HepG2 (cell line): ENCODE data around the gene SPAG9. TPM values are rescaled to one million over a fixed set of nuclear protein-coding genes. Genes with fewer than 3 reads are reported as not detected.

Experiments used
- AHDC1 ChIP-seq: sonication (generic); formaldehyde crosslinking; IDR thresholded peaks from 2 replicates; pipeline ENCODE4 v1.5.1; 2020; ENCODE audit warnings: mild to moderate bottlenecking, missing genetic modification reagents, borderline replicate concordance
- ARNTL ChIP-seq: sonication (generic); formaldehyde crosslinking; IDR thresholded peaks from 2 replicates; pipeline ENCODE4 v1.4.0; 2020; ENCODE audit warnings: mild to moderate bottlenecking, missing genetic modification reagents
- BHLHE40 ChIP-seq: IDR thresholded peaks from 2 replicates; pipeline ENCODE4 v1.6.1; 2011; ENCODE audit warnings: low read length, improper control_type of control experiment
- CBX2 ChIP-seq, 2 experiments: fragments of 200-600 bp in 1 of 2; sonication (generic); formaldehyde crosslinking in 1 of 2; IDR thresholded peaks; 2 replicates each; pipeline versions ENCODE4 v1.7.0 to v1.8.1; 2018 to 2022; ENCODE audit warnings: low read depth in 2 of 2, low read length in 1 of 2, mild to moderate bottlenecking in 1 of 2, missing genetic modification reagents in 1 of 2
- EZH2 ChIP-seq: conservative IDR thresholded peaks from 2 replicates; pipeline ENCODE4 v1.6.1; 2012; ENCODE audit warnings: mild to moderate bottlenecking, low read depth, low read length, moderate library complexity
- HMGXB3 ChIP-seq: sonication (generic); formaldehyde crosslinking; IDR thresholded peaks from 2 replicates; pipeline ENCODE4 v1.4.0; 2020; ENCODE audit warnings: missing genetic modification reagents, borderline replicate concordance
- LCORL ChIP-seq, 2 experiments: fragments of 450-650 bp in 1 of 2; sonication (generic) in 1 of 2; formaldehyde crosslinking in 1 of 2; IDR thresholded peaks; 2 replicates each; pipeline versions ENCODE4 v1.5.0 to v1.6.1; 2017 to 2020; ENCODE audit warnings: antibody characterized with exemption in 1 of 2, missing genetic modification reagents in 1 of 2
- NONO ChIP-seq, 2 experiments: fragments of 450-650 bp in 1 of 2; sonication (generic) in 1 of 2; formaldehyde crosslinking in 1 of 2; IDR thresholded peaks in 1 of 2; conservative IDR thresholded peaks in 1 of 2; 2 replicates each; pipeline versions ENCODE4 v1.6.1 to v1.8.0; 2017 to 2022; ENCODE audit warnings: mild to moderate bottlenecking in 1 of 2, missing genetic modification reagents in 1 of 2, moderate library complexity in 1 of 2
- RARA ChIP-seq: IDR thresholded peaks from 2 replicates; pipeline ENCODE4 v1.6.1; 2016; ENCODE audit warnings: missing genetic modification reagents, missing compliant biosample characterization
- ZEB1 ChIP-seq: IDR thresholded peaks from 2 replicates; pipeline ENCODE4 v1.6.1; 2012; ENCODE audit warnings: mild to moderate bottlenecking, low read depth, inconsistent platforms; ENCODE audit not compliant: insufficient replicate concordance
- ZNF564 ChIP-seq: sonication (generic); formaldehyde crosslinking; IDR thresholded peaks from 2 replicates; pipeline ENCODE4 v1.8.1; 2023; ENCODE audit warnings: mild to moderate bottlenecking, missing genetic modification reagents
- ZNF644 ChIP-seq: IDR thresholded peaks from 2 replicates; pipeline ENCODE4 v1.6.1; 2016; ENCODE audit warnings: low read depth
- ZNF709 ChIP-seq: sonication (generic); formaldehyde crosslinking; IDR thresholded peaks from 2 replicates; pipeline ENCODE4 v1.5.0; 2020; ENCODE audit warnings: mild to moderate bottlenecking, missing genetic modification reagents
- ZNF746 ChIP-seq: sonication (generic); formaldehyde crosslinking; IDR thresholded peaks from 2 replicates; pipeline ENCODE4 v1.8.0; 2022; ENCODE audit warnings: mild to moderate bottlenecking, missing genetic modification reagents
- polyA plus RNA-seq, 8 experiments: library from polyadenylated mRNA; depleted of rRNA in 3 of 8; stranded (reverse) in 7 of 8; unstranded in 1 of 8; fragments of >200 nt; fragmentation: Illumina TruSeq in 4 of 8; extraction: Trizol in 4 of 8; gene quantifications; 2 replicates each; pipeline versions ENCODE4 v1.2.1 to v1.2.3, GENCODE V29; 2011 to 2016; ENCODE audit warnings: low read depth in 4 of 8, missing spikeins in 1 of 8, mixed read lengths in 1 of 8; ENCODE audit not compliant: insufficient read depth in 1 of 8
- total RNA-seq, 5 experiments: library from RNA; depleted of rRNA; stranded (reverse); fragments of >200 nt; fragmentation: Illumina TruSeq; extraction: Trizol; gene quantifications; 2 replicates each; pipeline ENCODE4 v1.2.3, GENCODE V29; 2016; ENCODE audit warnings: low read depth in 1 of 5

SPAG9 gene
- total and polyA plus RNA-seq, 2 of the 13 experiments (the other 11 are each of a cell fraction or from before 2014, with no cell fraction given): 43.2 to 78.6 TPM

- no peak for TF ChIP-seq CBX2 (IDR thresholded peaks at IDR 0.05; ENCODE audit: low read depth, low read length)
- TF ChIP-seq CBX2 (CRISPR knock-in tag; IDR thresholded peaks at IDR 0.05; ENCODE audit: low read depth): no peak
- TF ChIP-seq ZNF746 (CRISPR knock-in tag): 0 out of 2 replicates have a peak, but pooled peaks have one; percentile 29
- TF ChIP-seq ZNF709 (CRISPR knock-in tag): no peak
- no peak for TF ChIP-seq ZNF644
- TF ChIP-seq ZNF564 (CRISPR knock-in tag): peak; percentile 43; the same call in 1 of the 2 replicates
- TF ChIP-seq BHLHE40: peak; percentile 25; the same call in 1 of the 2 replicates
- peak; percentile 42; the same call in 1 of the 2 replicates for TF ChIP-seq AHDC1 (CRISPR knock-in tag)
- TF ChIP-seq HMGXB3 (CRISPR knock-in tag): no peak
- peak; percentile 33 for TF ChIP-seq ZEB1
- no peak for TF ChIP-seq EZH2
- peak; percentile 30; the same call in 1 of the 2 replicates for TF ChIP-seq RARA (CRISPR knock-in tag)
- peak; percentile 64 for TF ChIP-seq LCORL (IDR thresholded peaks at IDR 0.05)
- 0 out of 2 replicates have a peak, but pooled peaks have one; percentile 57 for TF ChIP-seq LCORL (CRISPR knock-in tag; IDR thresholded peaks at IDR 0.05)
- TF ChIP-seq ARNTL: peak; percentile 40; the same call in 1 of the 2 replicates
- no peak for TF ChIP-seq NONO (IDR thresholded peaks at IDR 0.05)
- 0 out of 2 replicates have a peak, but pooled peaks have one; percentile 42 for TF ChIP-seq NONO (CRISPR knock-in tag; conservative IDR thresholded peaks at IDR 0.05)
These were observed 22.8 kb downstream of the SPAG9 start (continued) for GRCh38 chr17:51097708-51098446.
